HG03575 (cell line): Measurements from ENCODE around the gene ERG28.
"Not testable (repeated sequence)": the region's sequence is repeated elsewhere in the genome, so short reads cannot be mapped to it uniquely, and the experiment has no call there.

Source experiments
- ATAC-seq: cut with Tn5 transposase; IDR thresholded peaks from one replicate; pipeline ENCODE4 v1.9.1; 2021; ENCODE audit not compliant: unreplicated experiment, insufficient number of reproducible peaks, low FRiP score; ENCODE audit errors: extremely low read depth

Gene ERG28, protein sequence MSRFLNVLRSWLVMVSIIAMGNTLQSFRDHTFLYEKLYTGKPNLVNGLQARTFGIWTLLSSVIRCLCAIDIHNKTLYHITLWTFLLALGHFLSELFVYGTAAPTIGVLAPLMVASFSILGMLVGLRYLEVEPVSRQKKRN

DNA sequence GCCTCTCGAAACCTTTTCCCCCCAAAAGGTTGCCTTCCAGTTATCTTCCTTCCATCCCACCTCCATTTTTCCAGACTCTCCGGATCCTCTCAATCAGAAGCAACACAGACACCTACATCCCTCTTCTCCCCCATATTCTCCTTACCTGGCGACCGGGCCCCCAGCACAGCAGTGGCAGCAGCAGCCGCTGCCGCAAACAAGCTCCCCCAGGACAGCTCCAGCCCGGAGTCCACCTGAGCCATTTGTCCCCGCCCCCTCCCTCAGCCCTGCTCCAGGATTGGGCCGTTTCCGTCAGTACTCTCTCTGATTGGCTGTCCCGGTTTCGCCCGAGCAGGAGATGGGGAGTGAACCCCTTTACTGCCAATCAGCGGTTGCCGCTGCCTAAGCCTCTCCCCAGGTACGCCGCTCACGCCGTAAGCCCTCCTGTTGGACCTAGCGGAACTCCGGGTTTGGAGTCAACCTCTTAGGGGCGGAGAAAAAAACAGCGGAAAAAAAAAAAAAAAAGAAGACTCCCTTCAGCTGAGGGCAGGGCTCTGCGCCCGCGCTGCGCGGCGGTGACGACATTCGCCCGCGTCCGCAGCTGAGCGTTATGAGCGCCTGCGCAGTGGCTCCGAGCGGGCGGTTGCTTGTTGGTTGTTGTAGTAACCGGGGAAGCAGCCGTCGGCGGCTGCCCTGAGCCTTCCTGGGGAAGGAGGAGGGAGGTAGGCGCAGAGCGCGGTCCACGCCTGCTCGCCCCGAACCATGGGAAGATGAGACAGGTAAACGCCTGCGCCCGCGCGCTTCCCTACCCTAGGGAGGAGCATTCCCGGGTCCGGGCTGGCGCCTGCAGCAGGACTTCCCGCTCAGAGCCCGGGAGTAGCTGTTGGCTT is at the start of gene ERG28, which contains the start of gene TTLL5:
Gene ERG28 (minus strand): TSS at position 247 of the 869 bp plus-strand sequence. CDS start 3,374 bp downstream, outside the sequence.
Gene TTLL5 (plus strand): TSS at position 617 of the 869 bp plus-strand sequence. CDS start 1,904 bp downstream, outside the sequence.
- peak; percentile 91 for ATAC-seq

DNA sequence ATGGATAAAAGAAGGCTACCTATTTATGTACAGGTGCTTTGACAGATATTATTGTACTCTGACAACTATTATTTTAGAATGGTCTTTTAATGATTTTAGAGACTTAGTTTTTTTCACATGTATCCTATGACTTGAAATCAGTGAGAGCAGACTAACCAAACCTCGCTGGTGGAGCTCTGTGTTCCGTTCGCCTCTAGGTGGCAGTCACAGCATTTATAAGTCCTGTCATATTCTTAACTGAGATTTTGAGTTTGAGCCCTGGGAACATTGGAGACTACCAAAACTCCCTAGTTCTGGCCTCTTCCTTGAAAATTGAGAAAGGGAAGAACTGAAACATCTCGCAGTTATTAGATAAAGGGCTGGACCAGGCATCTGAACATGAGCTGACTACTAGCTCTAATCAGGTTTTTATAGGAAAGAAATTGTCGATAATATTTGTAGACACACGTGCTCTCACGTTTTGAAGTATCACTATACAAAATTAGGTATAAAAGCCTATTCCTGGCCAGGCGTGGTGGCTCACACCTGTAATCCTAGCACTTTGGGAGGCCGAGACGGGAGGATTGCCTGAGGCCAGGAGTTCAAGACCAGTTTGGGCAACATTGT is 48.6 kb upstream of the ERG28 start:
- ATAC-seq, result no peak

DNA sequence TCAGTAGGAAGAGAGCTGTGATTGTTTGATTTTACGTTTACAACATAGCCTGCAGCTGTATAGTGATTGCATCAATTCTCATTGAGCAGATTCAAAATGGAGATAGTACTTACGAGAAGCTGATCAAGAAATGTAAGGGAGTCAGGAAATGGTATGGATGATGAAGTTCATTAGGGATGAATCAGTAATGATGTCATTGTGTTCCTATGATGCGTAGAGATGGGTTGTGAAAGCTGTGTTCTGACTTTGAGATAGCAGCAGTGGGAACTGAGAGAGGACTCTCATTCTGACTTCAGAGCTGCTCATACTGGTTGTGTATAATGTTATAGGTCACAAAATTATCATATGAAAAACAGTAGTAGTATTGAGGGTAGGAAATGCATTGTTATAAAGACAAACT is 44.3 kb upstream of the ERG28 start:
- no peak for ATAC-seq

DNA sequence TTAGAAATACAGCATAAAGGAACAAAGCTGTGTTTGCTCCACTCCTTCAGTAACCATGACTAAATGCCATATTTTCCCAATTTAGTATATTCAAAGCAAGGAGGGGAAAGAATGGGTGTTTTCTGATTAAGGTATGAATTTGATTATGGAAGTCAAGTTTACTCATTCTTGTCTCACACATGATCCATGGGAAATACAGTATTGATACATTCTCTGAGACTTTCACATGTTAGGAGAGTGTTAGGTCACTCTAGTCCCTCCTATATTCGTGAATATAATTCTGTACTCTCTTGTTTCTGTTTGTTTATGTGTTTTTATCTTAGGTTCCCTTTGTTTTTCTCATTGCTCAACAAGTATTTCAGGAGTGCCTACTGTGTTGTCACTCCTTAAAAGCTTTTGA is 42.8 kb upstream of the ERG28 start:
- ATAC-seq, result no peak

DNA sequence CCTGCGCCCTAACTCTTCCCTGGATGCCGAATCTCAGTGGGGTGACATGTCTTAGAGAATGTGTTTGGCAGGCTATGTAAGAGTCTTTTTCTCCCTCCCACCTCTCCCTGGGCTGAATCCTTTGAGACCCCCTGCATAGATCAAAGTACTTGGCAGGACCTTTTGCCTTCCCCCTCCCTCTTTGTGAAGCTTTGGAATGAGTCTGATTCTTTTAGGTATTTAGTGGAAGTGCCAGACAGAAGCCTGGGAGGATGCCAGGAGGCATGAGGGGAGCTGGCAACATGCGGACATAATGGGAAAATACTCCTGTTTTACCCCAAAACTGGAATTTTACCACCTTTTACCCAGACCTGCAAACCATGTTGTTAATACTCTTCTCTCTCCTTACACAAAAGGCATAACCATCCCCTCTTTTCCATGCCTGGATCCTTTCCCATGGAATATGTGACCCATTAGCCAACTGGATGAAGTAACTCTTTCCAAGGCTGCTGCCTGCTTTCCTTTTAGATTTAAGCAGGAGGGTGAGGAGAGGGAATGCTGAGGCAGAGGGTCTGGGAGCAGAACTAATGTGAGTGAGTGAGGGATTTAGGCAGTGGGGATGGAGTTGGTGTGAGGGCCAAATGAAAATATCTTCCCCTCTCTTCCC is 42.1 kb upstream of the ERG28 start:
- no peak for ATAC-seq

DNA sequence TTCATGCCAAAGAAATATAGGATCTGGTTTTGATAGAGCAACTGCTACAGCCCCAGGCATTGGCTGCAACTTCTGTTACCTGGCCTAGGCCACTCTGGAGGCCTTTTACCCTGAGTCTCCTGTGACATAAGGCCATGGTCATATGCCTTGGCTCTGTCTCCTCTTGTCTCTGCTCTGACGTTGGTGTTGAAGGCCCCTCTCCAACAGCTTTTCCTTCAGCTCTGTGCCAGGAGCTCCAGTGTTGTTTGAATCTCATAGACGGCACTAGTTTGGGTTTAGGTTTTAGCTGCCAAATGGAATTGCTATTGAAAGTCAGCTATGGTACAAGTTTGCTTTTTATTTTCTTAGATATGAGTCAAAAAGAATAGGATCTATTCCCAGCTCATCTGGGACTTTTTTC is 41.4 kb upstream of the ERG28 start:
- no peak for ATAC-seq

DNA sequence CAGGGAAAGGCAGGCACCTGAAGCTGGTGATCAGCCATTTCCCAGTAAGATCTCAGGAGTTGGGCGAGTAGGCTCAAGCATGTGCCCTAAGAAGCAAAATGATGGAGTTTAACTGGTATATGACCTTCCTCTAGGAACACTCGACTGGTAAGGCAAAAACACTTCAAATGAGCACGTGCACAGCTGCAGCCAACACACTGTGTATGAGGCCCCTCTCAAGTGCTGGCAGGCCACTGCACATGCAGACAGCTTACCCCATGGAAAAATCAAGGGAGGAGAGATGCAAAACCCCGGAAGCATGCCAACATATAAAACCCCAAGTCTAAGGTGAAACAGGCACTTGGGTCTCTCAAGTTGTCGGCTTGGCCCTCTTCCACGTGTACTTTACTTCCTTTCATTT is 39.6 kb upstream of the ERG28 start:
- ATAC-seq, result no peak

DNA sequence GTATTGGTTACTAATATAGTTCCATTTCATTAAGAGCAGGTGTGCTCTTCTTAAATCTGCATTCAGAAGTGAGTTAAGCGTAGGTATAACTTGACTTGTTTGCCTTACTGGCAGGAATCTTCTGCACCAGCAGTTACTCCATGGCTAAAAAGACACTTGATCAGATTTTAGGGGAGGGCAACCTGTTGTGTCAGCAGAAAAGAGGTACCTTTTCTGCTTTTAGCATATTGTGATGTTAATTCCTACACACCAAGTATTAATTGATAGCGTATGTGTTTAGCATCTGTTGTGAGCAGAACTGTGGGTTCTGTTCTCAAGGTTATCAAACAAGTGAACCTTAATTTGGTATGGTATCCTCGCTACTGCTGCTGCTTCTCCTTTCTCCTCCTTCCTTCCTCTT is 38.7 kb upstream of the ERG28 start:
- no peak for ATAC-seq

DNA sequence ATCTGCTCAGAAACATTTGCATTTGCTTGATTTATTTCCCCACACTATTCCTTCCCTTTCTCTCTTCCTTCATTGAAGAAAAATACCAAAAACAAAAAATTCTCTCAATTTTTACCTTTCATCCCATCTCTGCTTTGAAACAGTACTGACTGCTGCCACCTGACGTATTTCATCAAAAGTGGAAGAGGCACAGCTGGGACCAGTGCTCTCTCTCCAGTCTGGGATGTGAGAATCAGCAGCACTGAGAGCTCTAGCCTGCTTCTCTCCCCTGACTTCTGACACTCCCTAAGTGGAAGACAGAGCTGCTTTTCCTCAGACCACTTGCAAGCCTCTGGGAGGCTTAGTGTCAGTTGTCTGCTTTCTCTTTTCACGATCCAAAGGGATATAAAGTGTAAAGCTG is 37.2 kb upstream of the ERG28 start:
- ATAC-seq, result no peak

DNA sequence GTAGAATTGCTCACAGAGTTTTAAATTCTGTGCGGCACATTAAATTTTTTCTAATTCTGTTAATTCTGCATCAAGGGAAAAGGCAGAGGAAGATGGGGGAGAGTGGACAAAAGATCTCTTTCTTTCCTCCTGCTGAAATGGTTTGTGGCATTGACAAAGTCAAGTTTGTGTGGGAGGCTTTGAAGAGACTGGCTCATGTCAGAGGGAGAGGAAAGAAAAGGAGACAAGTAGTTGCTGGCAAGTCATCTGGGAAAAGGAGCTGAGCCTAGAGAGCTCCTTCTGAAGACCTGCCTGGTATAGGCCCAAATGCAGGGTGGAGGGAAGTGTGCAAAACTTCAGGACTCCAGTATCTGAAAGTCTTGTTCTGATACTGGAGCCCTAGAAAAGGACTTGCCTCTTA is 36.7 kb upstream of the ERG28 start:
- no peak for ATAC-seq

DNA sequence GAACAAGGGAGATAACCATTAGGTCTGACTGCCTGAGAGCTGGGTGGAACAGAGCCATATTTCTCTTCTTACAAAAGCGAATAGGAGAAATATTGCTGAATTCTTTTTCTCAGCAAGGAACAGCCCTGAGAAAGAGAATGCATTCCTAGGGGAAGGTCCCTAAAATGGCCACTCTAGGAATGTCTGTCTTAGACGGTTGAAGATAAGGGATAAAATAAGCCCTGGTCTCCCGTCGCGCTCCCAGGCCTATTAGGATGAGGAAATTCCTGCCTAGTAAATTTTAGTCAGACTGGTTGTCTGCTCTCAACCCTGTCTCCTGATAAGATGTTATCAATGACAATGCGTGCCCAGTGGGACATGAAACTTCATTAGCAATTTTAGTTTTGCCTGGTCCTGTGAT is 34.3 kb upstream of the ERG28 start:
- ATAC-seq, result not testable (repeated sequence)

DNA sequence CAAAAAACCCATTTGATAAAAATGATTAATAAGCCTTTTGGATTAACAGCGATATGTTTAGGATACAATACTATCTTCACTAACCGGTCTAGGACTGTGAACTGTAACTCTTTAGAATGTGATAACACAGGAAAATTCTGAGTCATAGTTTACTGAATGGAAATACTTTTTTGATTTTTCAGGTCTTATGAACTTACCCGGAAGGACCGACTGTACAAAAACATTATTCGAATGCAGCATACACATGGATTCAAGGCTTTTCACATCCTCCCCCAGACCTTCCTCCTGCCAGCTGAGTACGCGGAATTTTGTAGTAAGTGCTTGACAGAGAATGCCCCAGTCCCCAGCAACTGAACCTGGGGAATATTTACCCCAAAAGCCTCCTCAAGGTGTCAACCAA is 29.3 kb upstream of the ERG28 start:
- ATAC-seq, result no peak

DNA sequence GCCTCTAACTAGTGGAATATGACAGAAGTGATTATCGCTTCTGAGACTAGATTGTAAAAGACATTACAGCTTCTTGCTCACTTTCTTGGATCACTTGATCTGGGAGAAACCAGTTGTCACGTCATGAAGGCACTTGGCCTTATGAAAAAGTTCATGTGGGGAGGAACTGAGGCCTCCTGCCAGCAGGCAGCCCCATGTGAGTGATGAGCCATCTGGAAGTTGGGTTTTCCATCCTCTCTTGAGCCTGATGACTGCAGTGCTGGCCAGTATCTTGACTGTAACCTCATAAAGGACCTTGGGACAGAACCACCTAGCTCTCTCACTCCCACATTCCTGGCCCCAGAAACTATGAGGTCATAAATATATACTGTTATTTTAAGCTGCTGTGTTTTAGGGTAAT is 28.3 kb upstream of the ERG28 start:
- ATAC-seq, result no peak

DNA sequence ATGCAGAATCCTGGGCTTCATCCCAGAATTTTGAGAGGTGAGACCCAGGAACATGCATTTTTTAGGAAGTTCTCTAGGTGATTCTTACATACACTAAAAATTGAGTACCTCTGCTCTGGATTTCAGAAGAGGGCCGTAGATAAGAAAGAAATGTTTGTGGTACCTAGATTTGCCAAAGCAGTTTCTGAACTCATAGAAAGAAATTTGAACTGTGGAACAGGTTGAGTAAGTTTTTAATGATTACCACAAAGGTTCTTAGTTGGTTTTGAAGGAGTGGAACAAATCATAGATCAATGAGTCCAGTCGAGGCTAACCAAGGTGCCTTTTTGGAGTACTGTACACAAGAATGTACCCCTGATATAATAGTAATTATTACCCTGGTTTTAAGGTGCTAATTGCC is 25.2 kb upstream of the ERG28 start:
- ATAC-seq, result no peak

DNA sequence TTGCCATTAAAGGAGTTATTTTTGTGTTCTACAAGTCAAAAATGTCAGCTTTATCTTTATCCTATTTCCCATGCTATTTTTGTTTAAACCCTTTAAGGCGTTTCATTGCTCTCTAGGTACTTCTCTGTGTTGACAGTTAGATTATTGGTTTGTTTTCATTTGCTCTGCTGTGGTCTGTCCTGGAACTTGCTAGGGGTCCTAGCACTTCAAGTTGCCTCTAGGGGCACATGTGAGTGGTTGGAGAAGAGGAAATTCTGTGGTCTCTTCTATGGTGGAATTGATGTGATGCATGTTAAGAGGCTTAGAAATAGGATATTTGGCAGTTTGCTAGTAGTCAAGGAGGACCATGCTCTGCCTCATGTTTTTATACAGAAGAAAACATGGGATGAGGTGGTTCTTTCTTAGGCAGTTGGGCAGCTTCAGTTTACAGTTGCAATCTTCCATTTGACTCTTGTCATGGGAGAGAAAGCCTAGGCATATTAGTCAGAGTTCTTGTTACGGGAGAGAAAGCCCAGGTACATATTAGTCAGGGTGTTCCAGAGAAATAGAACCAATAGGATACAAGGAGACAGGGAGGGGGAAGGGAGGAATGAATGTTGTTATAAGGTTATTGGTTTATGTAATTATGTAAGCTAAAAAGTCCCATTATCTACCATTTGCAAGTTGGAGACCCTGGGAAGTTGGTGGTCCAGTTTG is 14.7 kb upstream of the ERG28 start:
- no peak for ATAC-seq

DNA sequence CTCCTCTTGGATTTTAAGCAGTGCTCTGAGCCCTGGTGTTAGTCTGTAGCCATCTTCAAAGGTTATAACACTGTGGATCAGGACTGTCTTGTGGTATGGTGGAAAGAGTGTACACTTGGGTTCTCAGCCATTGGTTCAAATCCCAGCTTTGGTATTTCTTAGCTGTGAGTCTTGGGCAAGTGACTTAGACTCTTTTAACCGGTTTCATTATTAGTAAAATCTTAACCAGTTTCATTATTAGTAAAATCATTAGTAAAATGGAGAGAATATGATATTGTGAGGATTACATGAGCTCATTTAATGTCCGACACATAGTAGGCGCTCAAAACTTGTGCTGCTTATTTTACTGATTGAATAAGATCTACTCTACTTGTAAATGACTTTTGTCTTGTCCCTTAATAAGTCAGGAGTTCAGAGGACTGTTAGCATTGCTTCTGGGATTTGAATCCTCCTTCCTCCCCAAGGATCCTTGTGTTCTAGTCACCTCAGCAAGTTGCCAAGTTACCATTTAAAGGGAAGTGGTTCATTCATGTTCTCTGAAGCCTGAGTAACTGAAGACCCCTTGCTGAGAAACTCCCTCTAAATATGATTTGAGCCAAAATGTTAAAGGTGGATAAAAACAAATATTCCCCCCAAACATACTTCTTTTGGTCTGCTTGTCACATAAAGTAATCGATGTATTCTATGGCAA is 12.8 kb upstream of the ERG28 start:
- no peak for ATAC-seq

DNA sequence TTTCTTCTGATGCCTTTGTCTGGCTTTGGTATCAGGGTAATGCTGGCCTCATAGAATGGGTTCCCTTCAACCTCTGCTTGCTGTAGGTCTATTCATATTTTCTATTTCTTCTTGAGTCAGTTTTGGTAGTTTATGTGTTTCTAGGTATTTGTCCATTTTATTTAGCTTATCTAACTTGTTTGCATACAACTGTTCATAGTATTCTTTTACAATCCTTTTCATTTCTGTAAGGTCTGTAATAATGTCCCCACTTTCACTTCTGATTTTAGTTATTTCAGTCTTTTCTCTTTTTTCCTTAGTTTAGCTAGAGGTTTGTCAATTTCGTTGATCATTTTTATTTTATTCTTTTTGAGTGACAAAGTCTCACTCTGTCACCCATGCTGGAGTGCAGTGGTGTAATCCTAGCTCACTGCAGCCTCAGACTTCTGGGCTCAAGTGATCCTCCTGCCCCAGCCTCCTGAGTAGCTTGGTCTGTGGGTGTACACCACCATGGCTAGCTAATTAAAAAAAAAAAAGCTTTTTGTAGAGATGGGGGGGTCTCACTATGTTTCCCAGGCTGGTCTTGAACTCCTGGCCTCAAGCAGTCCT is 12.0 kb upstream of the ERG28 start:
- ATAC-seq, result no peak

DNA sequence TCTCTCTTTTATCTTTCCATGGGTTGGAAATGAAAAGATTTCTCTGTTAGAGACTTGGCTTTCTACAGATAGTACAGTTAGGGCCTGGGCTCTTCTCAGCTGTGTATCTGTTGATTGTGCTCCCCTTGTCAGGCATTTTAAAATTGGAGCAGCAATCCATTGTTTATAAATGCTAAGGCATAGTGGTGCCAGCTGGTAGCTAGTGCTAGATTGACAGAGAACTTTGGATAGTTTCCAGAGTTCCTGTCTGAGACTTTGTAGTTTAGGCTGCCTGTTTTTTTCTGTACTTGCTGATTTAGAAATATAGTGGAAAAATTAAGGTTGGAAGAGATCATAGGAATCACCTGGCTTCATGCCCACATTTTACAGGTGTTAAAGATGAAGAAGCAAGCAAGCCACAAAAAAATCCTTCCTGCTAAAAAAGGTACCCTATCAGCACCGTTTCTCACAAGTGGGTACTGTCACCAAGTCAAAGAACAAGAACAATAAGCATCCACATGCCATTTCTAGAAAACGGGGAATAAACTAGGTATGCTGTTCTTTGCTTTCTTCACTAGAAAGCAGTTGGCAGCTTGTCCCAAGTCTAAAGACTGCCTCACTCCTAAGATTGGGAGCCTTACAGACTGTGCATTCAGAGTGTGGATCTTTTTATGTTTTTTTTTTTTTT is 6.6 kb upstream of the ERG28 start:
- no peak for ATAC-seq
